Mesodermal cell (in vitro differentiated cells): Measurements from ENCODE around the gene MTG1.

Experiments
- H3K27ac ChIP-seq: 2 replicates; pipeline ENCODE4 v1.7.0; 2013; ENCODE audit warnings: mild to moderate bottlenecking, low read depth, low read length, moderate library complexity; ENCODE audit not compliant: severe bottlenecking
- H3K36me3 ChIP-seq: 2 replicates; pipeline ENCODE4 v1.7.1; 2013; ENCODE audit warnings: mild to moderate bottlenecking, low read length, moderate library complexity; ENCODE audit not compliant: control insufficient read depth, insufficient read depth
- H3K4me1 ChIP-seq: one replicate; pipeline ENCODE4 v1.7.1; 2013; ENCODE audit warnings: mild to moderate bottlenecking, low read length; ENCODE audit not compliant: insufficient read depth, control insufficient read depth, poor library complexity, severe bottlenecking
- H3K4me3 ChIP-seq: 2 replicates; pipeline ENCODE4 v1.7.0; 2013; ENCODE audit warnings: low read length, control low read depth, mild to moderate bottlenecking; ENCODE audit not compliant: insufficient read depth, poor library complexity, severe bottlenecking; ENCODE audit errors: extremely low read depth
- H3K9me3 ChIP-seq: 2 replicates; pipeline ENCODE4 v1.7.1; 2013; ENCODE audit warnings: mild to moderate bottlenecking, low read length, moderate library complexity; ENCODE audit not compliant: control insufficient read depth
- WGBS, 2 experiments: methylation state at CpG; one replicate each; pipeline ENCODE4 v1.1.5; 2013; ENCODE audit warnings: missing lambda C conversion rate in 2 of 2; ENCODE audit not compliant: insufficient coverage in 2 of 2; 5-methylcytosine and 5-hydroxymethylcytosine counted together

MTG1 gene

DNA sequence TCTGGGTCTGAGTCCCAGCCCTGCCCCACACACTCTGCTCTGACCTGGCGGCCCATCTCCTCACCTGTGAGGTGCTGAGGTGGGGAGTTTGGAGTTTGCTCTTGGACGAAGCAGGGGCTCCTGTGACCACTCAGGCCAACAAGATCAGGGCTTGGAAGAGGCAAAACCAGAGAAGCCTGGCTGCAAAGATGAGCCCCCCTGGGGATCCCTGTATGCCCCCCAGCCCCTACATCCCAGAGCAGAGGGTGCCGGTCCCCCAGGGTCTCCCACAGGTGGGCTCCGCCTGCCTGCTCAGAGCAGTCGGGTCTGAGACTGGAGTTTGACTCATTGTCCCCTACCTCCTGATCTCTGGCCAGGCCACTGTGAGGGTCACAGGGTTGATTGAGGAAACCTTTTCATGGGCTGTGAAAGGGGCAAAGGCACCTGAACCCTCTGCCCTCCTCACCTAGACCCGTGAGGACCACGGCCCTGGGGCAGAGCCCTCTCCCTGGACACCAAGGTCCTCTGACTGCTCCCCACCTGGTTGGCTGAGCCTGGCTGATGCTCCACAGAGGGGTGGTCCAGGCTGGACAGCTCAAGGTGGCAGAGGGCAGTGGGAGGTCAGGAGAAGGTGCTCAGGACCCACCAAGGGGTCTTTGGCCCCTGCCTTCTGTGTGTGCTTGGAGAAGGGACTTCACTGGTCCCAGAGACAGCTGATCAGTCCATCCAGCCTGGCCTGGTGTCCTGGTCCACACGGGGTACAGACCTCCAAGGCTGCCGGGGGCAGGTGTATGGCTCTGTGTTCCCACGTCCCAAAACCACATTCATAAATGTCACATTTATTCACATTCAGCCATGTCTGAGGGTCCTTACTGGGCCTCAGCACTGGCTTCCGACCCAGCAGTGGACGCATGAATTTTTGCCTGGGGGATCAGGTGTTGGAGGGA lies 50.6 kb downstream of the MTG1 start:
- Histone ChIP-seq H3K36me3 (no peaks in the 10 kb centered on the region), H3K4me1 (no peaks in the 10 kb centered on the region), H3K27ac (no peak overlapping the region), H3K9me3 (peaks cover 60% of the 10 kb centered on the region), H3K4me3 (no peak overlapping the region)
- WGBS, 2 experiments, result 74 to 90% methylated on average over 6 to 11 of the region's 12 CpGs

DNA sequence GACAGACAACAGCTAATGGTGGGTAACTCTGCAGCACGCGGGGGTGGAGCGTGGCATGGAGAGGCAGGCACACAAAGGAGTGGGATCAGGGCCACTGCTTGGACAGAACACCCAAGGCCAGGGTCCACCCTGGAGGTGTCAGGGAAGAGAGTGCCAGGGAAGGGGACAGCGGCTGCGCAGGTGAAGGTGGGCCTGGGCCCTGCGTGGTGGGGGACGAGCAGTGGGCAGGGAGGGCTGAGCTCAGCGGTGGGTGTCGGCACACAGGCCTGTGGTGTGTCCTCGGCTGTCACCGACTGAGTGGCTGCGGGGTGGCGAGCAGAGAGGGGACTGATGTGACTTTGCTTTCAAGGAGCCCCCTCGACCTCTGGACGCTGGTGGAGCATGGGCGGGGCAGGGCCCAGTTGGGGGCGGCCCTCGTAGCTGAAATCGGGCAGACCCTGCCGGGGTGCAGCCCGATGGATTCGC lies 51.3 kb downstream of the MTG1 start:
- no peaks in the 10 kb centered on the region for H3K4me1 ChIP-seq
- no peak overlapping the region for H3K27ac ChIP-seq
- H3K9me3 ChIP-seq, result peaks cover 60% of the 10 kb centered on the region
- no peaks in the 10 kb centered on the region for H3K36me3 ChIP-seq
- WGBS, 2 experiments, result 91 to 94% methylated on average over 14 to 18 of the region's 22 CpGs
- H3K4me3 ChIP-seq, result no peak overlapping the region

GRCh38 chr10:133445751-133446708 lies 52.1 kb downstream of the MTG1 start:
- Histone ChIP-seq H3K36me3 (no peaks in the 10 kb centered on the region), H3K4me1 (no peaks in the 10 kb centered on the region), H3K4me3 (no peak overlapping the region), H3K27ac (no peak overlapping the region), H3K9me3 (peaks cover 60% of the 10 kb centered on the region)
- 83 to 87% methylated on average over 41 to 69 of the region's 80 CpGs for WGBS, 2 experiments

DNA sequence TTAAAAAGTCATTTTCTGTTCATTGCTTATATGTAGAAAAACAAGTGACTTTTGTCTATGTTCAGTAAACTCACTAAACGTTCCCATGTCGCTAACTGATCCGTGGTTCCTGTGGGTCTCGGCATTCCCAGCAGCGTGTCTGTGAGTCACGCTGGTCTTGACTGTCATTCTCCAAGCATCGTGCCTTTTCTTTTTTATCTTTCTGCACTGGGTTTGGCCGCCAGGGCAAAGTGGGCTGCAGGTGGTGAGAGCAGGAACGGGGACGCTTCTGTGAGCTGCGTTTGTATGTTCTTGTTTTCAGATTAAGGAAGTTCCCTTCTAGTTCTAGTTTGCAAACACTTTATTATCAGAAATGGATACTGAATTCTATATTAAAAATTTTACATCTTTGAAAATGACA lies 53.0 kb downstream of the MTG1 start:
- no peaks in the 10 kb centered on the region for H3K4me1 ChIP-seq
- H3K36me3 ChIP-seq, result no peaks in the 10 kb centered on the region
- no peak overlapping the region for H3K27ac ChIP-seq
- peaks cover 54% of the 10 kb centered on the region for H3K9me3 ChIP-seq
- H3K4me3 ChIP-seq, result no peak overlapping the region
- 82 to 84% methylated on average over 6 to 7 of the region's 11 CpGs for WGBS, 2 experiments

- Histone ChIP-seq H3K36me3 (no peaks in the 10 kb centered on the region), H3K27ac (no peak overlapping the region), H3K4me1 (no peaks in the 10 kb centered on the region), H3K4me3 (no peak overlapping the region), H3K9me3 (peaks cover 48% of the 10 kb centered on the region)
Observed at GRCh38 chr10:133448120-133448519, 54.2 kb downstream of the MTG1 start.

DNA sequence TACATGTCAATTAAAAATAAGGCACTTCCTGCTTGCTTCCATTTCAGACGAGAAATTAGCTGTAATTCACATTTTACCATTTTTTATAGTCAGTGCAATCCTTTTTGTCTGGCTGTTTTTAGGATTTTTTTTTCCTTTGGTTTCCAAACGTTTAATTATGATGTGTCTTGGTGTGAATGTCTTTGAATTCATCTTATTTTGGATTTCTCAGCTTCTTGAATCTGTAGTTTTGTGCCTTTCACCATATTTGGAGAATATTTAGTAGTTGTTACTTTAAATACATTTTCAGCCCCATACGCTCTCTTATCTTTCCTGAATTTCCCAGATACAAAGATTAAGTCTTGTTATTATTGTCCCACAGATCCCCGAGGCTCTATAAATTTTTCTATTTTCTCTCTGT lies 57.4 kb downstream of the MTG1 start:
- WGBS, 2 experiments, result 28% methylated on average over 2 of the region's 4 CpGs; no CpG with 5 or more reads in 1 of the 2 experiments
- H3K36me3 ChIP-seq, result no peaks in the 10 kb centered on the region
- H3K27ac ChIP-seq, result no peak overlapping the region

DNA sequence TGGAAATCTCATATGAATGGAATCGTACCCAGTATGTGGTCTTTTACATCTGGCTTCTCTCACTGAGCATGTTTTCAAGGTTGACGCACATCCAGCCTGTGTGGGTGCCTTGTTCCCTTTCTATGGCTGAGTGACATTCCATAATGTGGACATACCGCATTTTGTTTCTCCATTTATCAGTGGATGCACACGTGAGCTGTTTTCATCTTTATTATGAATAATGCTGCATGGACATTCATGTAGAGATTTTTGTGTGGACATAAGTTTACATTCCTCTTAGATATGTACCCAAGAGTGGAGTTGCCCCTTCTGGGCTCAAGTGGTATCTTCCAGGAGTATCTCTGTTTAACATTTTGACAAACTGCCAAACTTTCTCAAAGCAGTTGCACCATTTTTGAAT lies 58.5 kb downstream of the MTG1 start:
- Histone ChIP-seq H3K4me1 (no peaks in the 10 kb centered on the region), H3K4me3 (no peak overlapping the region), H3K36me3 (no peaks in the 10 kb centered on the region), H3K9me3 (peaks cover 61% of the 10 kb centered on the region), H3K27ac (no peak overlapping the region)
- WGBS, 2 experiments, result 71 to 74% methylated on average over 3 to 4 of the region's 4 CpGs

More for the DNA sequence above, 57.4 kb downstream of the MTG1 start:
- H3K4me1 ChIP-seq, result no peaks in the 10 kb centered on the region
- H3K4me3 ChIP-seq, result no peak overlapping the region
- peaks cover 63% of the 10 kb centered on the region for H3K9me3 ChIP-seq

- Histone ChIP-seq H3K27ac (no peak within 1 kb of the TSS), H3K4me3 (no peak within 1 kb of the TSS), H3K9me3 (peaks cover 55% of the 10 kb centered on the region), H3K4me1 (no peaks in the 10 kb centered on the region), H3K36me3 (no peaks in the 10 kb centered on the region)
- 73 to 76% methylated on average over 11 of the region's 11 CpGs for WGBS, 2 experiments
Observed at GRCh38 chr10:133453516-133454203, 59.7 kb downstream of the MTG1 start, which contains the start of gene SCART1. Gene SCART1, plus strand, starts transcription at chr10:133453945. Its CDS starts 53 bp downstream, at chr10:133453998.

DNA sequence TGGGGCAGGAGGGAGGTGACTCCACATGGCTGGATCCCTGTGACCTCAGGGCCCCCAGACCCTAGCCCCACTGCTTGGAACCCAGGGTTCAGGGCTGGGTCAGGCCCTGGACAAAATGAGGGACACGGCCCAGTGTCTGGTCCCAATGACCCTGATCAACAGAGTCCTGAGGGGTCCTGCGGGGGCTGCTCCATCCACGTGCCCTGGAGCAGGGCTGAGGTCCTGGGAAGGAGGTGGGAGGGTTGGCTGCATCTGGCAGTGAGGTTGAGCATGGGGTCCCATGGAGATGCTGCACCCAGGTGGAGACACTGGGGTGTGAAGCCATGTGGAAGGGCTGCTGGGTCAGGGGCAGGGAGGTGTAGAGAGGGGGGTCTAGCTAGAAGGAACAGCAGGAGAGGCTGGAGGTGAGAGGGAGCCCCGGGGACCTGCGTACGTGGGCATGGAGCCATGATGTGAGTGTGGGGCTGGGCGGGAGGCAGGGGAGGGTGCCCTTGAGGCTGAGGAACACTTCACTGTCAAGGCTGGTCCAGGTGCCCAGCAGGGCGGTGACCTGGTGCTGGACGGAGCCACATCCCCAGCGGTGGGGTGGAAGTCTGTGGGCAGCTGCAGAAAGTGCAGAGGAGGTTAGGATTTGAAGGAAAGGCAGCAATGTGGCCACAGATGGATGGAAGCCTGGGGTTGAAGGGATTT lies 60.4 kb downstream of the MTG1 start:
- no peak overlapping the region for H3K27ac ChIP-seq
- H3K4me1 ChIP-seq, result no peaks in the 10 kb centered on the region
- H3K9me3 ChIP-seq, result peaks cover 56% of the 10 kb centered on the region
- no peaks in the 10 kb centered on the region for H3K36me3 ChIP-seq
- no peak overlapping the region for H3K4me3 ChIP-seq
- 75 to 79% methylated on average over 7 to 10 of the region's 10 CpGs for WGBS, 2 experiments

- Histone ChIP-seq H3K27ac (no peak overlapping the region), H3K4me1 (no peaks in the 10 kb centered on the region), H3K4me3 (no peak overlapping the region), H3K36me3 (no peaks in the 10 kb centered on the region), H3K9me3 (peaks cover 58% of the 10 kb centered on the region)
- 67 to 68% methylated on average over 3 to 4 of the region's 5 CpGs for WGBS, 2 experiments
Observed at GRCh38 chr10:133455196-133455595, 61.2 kb downstream of the MTG1 start.
